ENCODE data around the gene TNFSF10.
A peak's percentile ranks its signal among the peaks of the same experiment; 100 is the strongest.
"Not testable (repeated sequence)": the region's sequence is repeated elsewhere in the genome, so short reads cannot be mapped to it uniquely, and the experiment has no call there.

The TNFSF10 gene

GRCh38 chr3:172522871-172523818, at the start of gene TNFSF10:
Gene TNFSF10, minus strand, starts transcription at chr3:172523430. Its CDS starts 46 bp downstream, at chr3:172523384.
- peak; percentile 31 to 56 for DNase-seq

GRCh38 chr3:172569128-172570008, 46.1 kb upstream of the TNFSF10 start:
- no peak for DNase-seq

- no peak for DNase-seq
These were observed 45.5 kb upstream of the TNFSF10 start for GRCh38 chr3:172568701-172569100.

- DNase-seq, result not testable (repeated sequence)
These were observed 43.6 kb upstream of the TNFSF10 start for GRCh38 chr3:172566785-172567184.

- no peak for DNase-seq
These were observed 41.3 kb upstream of the TNFSF10 start for GRCh38 chr3:172564499-172564898.

GRCh38 chr3:172562871-172563865, 39.9 kb upstream of the TNFSF10 start:
- DNase-seq, result peak in 1 of 2 experiments; percentile 27

- DNase-seq, result peak in 1 of 2 experiments; percentile 6
These were observed 38.8 kb upstream of the TNFSF10 start for GRCh38 chr3:172561897-172562640.

- no peak for DNase-seq
These were observed 37.4 kb upstream of the TNFSF10 start for GRCh38 chr3:172560586-172560985.

GRCh38 chr3:172560026-172560425, 36.8 kb upstream of the TNFSF10 start:
- DNase-seq, result no peak

GRCh38 chr3:172559020-172559419, 35.8 kb upstream of the TNFSF10 start:
- no peak for DNase-seq

GRCh38 chr3:172557515-172558220, 34.4 kb upstream of the TNFSF10 start:
- DNase-seq, result no peak

- no peak for DNase-seq
These were observed 30.5 kb upstream of the TNFSF10 start for GRCh38 chr3:172553526-172554252.

GRCh38 chr3:172552607-172553006, 29.4 kb upstream of the TNFSF10 start:
- DNase-seq, result no peak

GRCh38 chr3:172551874-172552273, 28.6 kb upstream of the TNFSF10 start:
- no peak for DNase-seq

GRCh38 chr3:172550347-172550943, 27.2 kb upstream of the TNFSF10 start:
- peak; percentile 61 to 92 for DNase-seq

- no peak for DNase-seq
These were observed 25.9 kb upstream of the TNFSF10 start for GRCh38 chr3:172549144-172549543.

GRCh38 chr3:172546628-172547214, 23.5 kb upstream of the TNFSF10 start:
- DNase-seq, result no peak

- no peak for DNase-seq
These were observed 22.9 kb upstream of the TNFSF10 start for GRCh38 chr3:172546105-172546504.

- DNase-seq, result no peak
These were observed 21.2 kb upstream of the TNFSF10 start for GRCh38 chr3:172544404-172544803.

All from stimulated activated CD4-positive, alpha-beta T cell treated with anti-CD3 and anti-CD28 coated beads, Interleukin-4, amount 100 ng/mL, for 4 hours (primary cell).